Lung (tissue), 12 donors: Measurements from ENCODE around the gene CLIP2. TPM values are rescaled to one million over a fixed set of nuclear protein-coding genes. Genes with fewer than 3 reads are reported as not detected.
"Not testable (repeated sequence)": the region's sequence is repeated elsewhere in the genome, so short reads cannot be mapped to it uniquely, and the experiment has no call there.

ENCODE experiments used
- ATAC-seq: fragments of 200-7000 bp; cut with Tn5 transposase; one replicate; pipeline ENCODE4 v1.9.1; 2020; ENCODE audit warnings: moderate number of reproducible peaks; ENCODE audit not compliant: insufficient read depth, low FRiP score
- DNase-seq, 3 donors: peaks; one replicate each; pipeline ENCODE4 v3.0.0-alpha.2; 2013 to 2017
- H3K27ac ChIP-seq, 2 donors: one replicate each; pipeline ENCODE4 v1.5.1; 2013; ENCODE audit warnings: mild to moderate bottlenecking in 2 of 2, moderate library complexity in 2 of 2, control low read depth in 1 of 2, inconsistent platforms in 1 of 2, low read depth in 1 of 2, low read length in 1 of 2
- H3K27me3 ChIP-seq, 3 donors: one replicate each; pipeline ENCODE4 v1.5.1; 2013; ENCODE audit warnings: low read length in 2 of 3; ENCODE audit not compliant: control insufficient read depth in 3 of 3, insufficient read depth in 3 of 3
- H3K36me3 ChIP-seq, 4 donors: one replicate each; pipeline ENCODE4 v1.5.1; 2013; ENCODE audit warnings: low read length in 4 of 4, mild to moderate bottlenecking in 1 of 4, moderate library complexity in 1 of 4; ENCODE audit not compliant: control insufficient read depth in 4 of 4, insufficient read depth in 4 of 4
- H3K4me1 ChIP-seq, 5 donors: one replicate each; pipeline ENCODE4 v1.5.1; 2013; ENCODE audit warnings: low read length in 5 of 5, mild to moderate bottlenecking in 2 of 5, moderate library complexity in 1 of 5; ENCODE audit not compliant: control insufficient read depth in 5 of 5, insufficient read depth in 5 of 5
- H3K4me3 ChIP-seq: one replicate; pipeline ENCODE4 v1.5.1; 2013; ENCODE audit warnings: mild to moderate bottlenecking, control low read depth, moderate library complexity
- H3K9ac ChIP-seq, 2 donors: one replicate each; pipeline ENCODE4 v1.5.1; 2013; ENCODE audit warnings: low read length in 2 of 2, control low read depth in 1 of 2; ENCODE audit not compliant: insufficient read depth in 1 of 2
- H3K9me3 ChIP-seq, 4 donors: one replicate each; pipeline ENCODE4 v1.5.1; 2013; ENCODE audit warnings: low read length in 3 of 4, mild to moderate bottlenecking in 1 of 4, moderate library complexity in 1 of 4; ENCODE audit not compliant: control insufficient read depth in 4 of 4, insufficient read depth in 3 of 4
- CTCF ChIP-seq: IDR thresholded peaks from 2 replicates; pipeline ENCODE4 v1.5.1; 2012; ENCODE audit warnings: mild to moderate bottlenecking; ENCODE audit errors: control extremely low read depth, extremely low read depth
- WGBS, 2 donors: extraction: QIAGEN DNeasy Blood & Tissue Kit; methylation state at CpG; one replicate each; pipeline ENCODE4 v1.1.7; 2013; 5-methylcytosine and 5-hydroxymethylcytosine counted together
- polyA plus RNA-seq, 2 donors: library from polyadenylated mRNA; stranded (reverse); fragments of 200-250 nt; gene quantifications; one replicate each; pipeline ENCODE4 v1.2.1, GENCODE V29; 2013
- total RNA-seq, 2 donors: library from RNA; depleted of rRNA in 1 of 2; stranded (reverse); fragments of >200 nt in 1 of 2; gene quantifications; one replicate each; pipeline ENCODE4 v1.2.1, GENCODE V29; 2014 to 2021
- donor health status: control.
- donor health status: control.
- donor health status: Bipolar disorder and iron deficiency.
- donor health status: healthy.
- donor health status: DM: yes; HTN: yes; CAD: no.

Gene CLIP2
- total and polyA plus RNA-seq, 4 donors, result 7.9 to 27.0 (median 14.9) TPM

- DNase-seq (no peak), ATAC-seq (no peak)
- peaks cover 0 to 4% (median 0%) of the 10 kb centered on the region in 5 donors for H3K4me1 ChIP-seq
- H3K9me3 ChIP-seq, result no peaks in the 10 kb centered on the region
- H3K36me3 ChIP-seq, result no peaks in the 10 kb centered on the region
- WGBS, 2 donors, result 93% methylated on average over 4 of the region's 4 CpGs
- no peak overlapping the region for H3K9ac ChIP-seq
- H3K27ac ChIP-seq, result no peak overlapping the region
- no peaks in the 10 kb centered on the region for H3K27me3 ChIP-seq
- TF ChIP-seq CTCF, result no peak
- no peak overlapping the region for H3K4me3 ChIP-seq
Observed at GRCh38 chr7:74428023-74428422, 138.8 kb downstream of the CLIP2 start.

GRCh38 chr7:74429153-74429747, 140.0 kb downstream of the CLIP2 start:
- Histone ChIP-seq H3K36me3 (no peaks in the 10 kb centered on the region), H3K4me1 (peaks cover 0 to 4% (median 0%) of the 10 kb centered on the region in 5 donors), H3K4me3 (no peak overlapping the region), H3K9ac (no peak overlapping the region), H3K27ac (no peak overlapping the region), H3K9me3 (no peaks in the 10 kb centered on the region), H3K27me3 (no peaks in the 10 kb centered on the region)
- ATAC-seq, result peak; percentile 19
- peak; percentile 39 to 50 (median 46) for DNase-seq
- 55 to 69% methylated on average over 17 of the region's 17 CpGs for WGBS, 2 donors
- TF ChIP-seq CTCF, result no peak

GRCh38 chr7:74430409-74430808, 141.2 kb downstream of the CLIP2 start:
- H3K4me1 ChIP-seq, DNase-seq, ATAC-seq, H3K27me3 ChIP-seq, H3K4me3 ChIP-seq, H3K9me3 ChIP-seq, H3K9ac ChIP-seq, H3K36me3 ChIP-seq, H3K27ac ChIP-seq: not testable (repeated sequence)
- 82 to 90% methylated on average over 8 to 9 of the region's 9 CpGs for WGBS, 2 donors

- H3K36me3 ChIP-seq, result no peaks in the 10 kb centered on the region
- no peak overlapping the region for H3K4me3 ChIP-seq
- DNase-seq, result peak in 2 of 3 donors; percentile 38 to 47
- no peak overlapping the region for H3K27ac ChIP-seq
- TF ChIP-seq CTCF, result no peak
- 67 to 82% methylated on average over 12 of the region's 12 CpGs for WGBS, 2 donors
- no peak overlapping the region for H3K9ac ChIP-seq
- no peak for ATAC-seq
- peaks cover 0 to under 1% (median 0%) of the 10 kb centered on the region in 4 donors for H3K9me3 ChIP-seq
- H3K4me1 ChIP-seq, result peaks cover 0 to 4% (median 0%) of the 10 kb centered on the region in 5 donors
- H3K27me3 ChIP-seq, result no peaks in the 10 kb centered on the region
Observed at GRCh38 chr7:74430961-74431466, 141.8 kb downstream of the CLIP2 start.

GRCh38 chr7:74437291-74437571, 148.0 kb downstream of the CLIP2 start:
- DNase-seq, H3K27me3 ChIP-seq, H3K27ac ChIP-seq, H3K4me1 ChIP-seq, H3K4me3 ChIP-seq, ATAC-seq, H3K36me3 ChIP-seq, H3K9me3 ChIP-seq, H3K9ac ChIP-seq: not testable (repeated sequence)
- WGBS, 2 donors, result 72 to 91% methylated on average over 1 of the region's 1 CpG
